GM12878 (cell line): ENCODE data around the gene TULP1. TPM values are rescaled to one million over a fixed set of nuclear protein-coding genes. Genes with fewer than 3 reads are reported as not detected.

Experiments used
- BCL11A ChIP-seq: IDR thresholded peaks from 2 replicates; pipeline ENCODE4 v1.6.1; 2011; ENCODE audit warnings: low read depth, low read length
- BCLAF1 ChIP-seq: fragments of 450-650 bp; IDR thresholded peaks from 2 replicates; pipeline ENCODE4 v1.6.1; 2017; ENCODE audit warnings: antibody characterized with exemption, mild to moderate bottlenecking, moderate library complexity
- CBX5 ChIP-seq: sonication (generic); IDR thresholded peaks from 2 replicates; pipeline ENCODE4 v1.6.1; 2016; ENCODE audit warnings: low read depth, moderate library complexity, mild to moderate bottlenecking, inconsistent platforms
- CREM ChIP-seq: IDR thresholded peaks from 2 replicates; pipeline ENCODE4 v1.6.1; 2014; ENCODE audit warnings: antibody characterized with exemption, low read depth
- EED ChIP-seq: sonication (generic); IDR thresholded peaks from 2 replicates; pipeline ENCODE4 v1.6.1; 2016; ENCODE audit warnings: antibody characterized with exemption, low read depth
- ESRRA ChIP-seq: IDR thresholded peaks from 2 replicates; pipeline ENCODE4 v1.6.1; 2012; ENCODE audit warnings: mild to moderate bottlenecking, low read length, improper control_type of control experiment
- NFYB ChIP-seq: IDR thresholded peaks from 2 replicates; pipeline ENCODE4 v1.6.1; 2011; ENCODE audit warnings: low read depth, mild to moderate bottlenecking, low read length, improper control_type of control experiment, moderate library complexity; ENCODE audit not compliant: insufficient read depth
- PAX5 ChIP-seq: IDR thresholded peaks from 2 replicates; pipeline ENCODE4 v1.6.1; 2011; ENCODE audit warnings: low read depth, low read length, borderline replicate concordance
- POU2F2 ChIP-seq: IDR thresholded peaks from 3 replicates; pipeline ENCODE4 v1.6.1; 2011; ENCODE audit warnings: low read depth, mild to moderate bottlenecking, low read length, borderline replicate concordance
- PRDM15 ChIP-seq: fragments of 450-650 bp; formaldehyde crosslinking; IDR thresholded peaks from 2 replicates; pipeline ENCODE4 v1.4.0; 2020; ENCODE audit warnings: mild to moderate bottlenecking, moderate library complexity
- RAD21 ChIP-seq: IDR thresholded peaks from 2 replicates; pipeline ENCODE4 v1.6.1; 2011; ENCODE audit warnings: mild to moderate bottlenecking, low read depth, low read length, moderate library complexity; ENCODE audit not compliant: insufficient read depth
- RAD51 ChIP-seq: fragments of 450-650 bp; IDR thresholded peaks from 2 replicates; pipeline ENCODE4 v1.6.1; 2016; ENCODE audit warnings: moderate library complexity, mild to moderate bottlenecking, inconsistent platforms
- SP1 ChIP-seq: IDR thresholded peaks from one replicate; pipeline ENCODE4 v1.6.1; 2011; ENCODE audit warnings: low read depth, low read length
- STAT1 ChIP-seq: fragments of 450-650 bp; conservative IDR thresholded peaks from 2 replicates; pipeline ENCODE4 v1.6.1; 2014; ENCODE audit warnings: antibody characterized with exemption, mild to moderate bottlenecking
- YY1 ChIP-seq: IDR thresholded peaks from 2 replicates; pipeline ENCODE4 v1.6.1; 2011; ENCODE audit warnings: low read depth, mild to moderate bottlenecking, low read length
- ZNF687 ChIP-seq: fragments of 450-650 bp; IDR thresholded peaks from 2 replicates; pipeline ENCODE4 v1.6.1; 2017; ENCODE audit warnings: mild to moderate bottlenecking, moderate library complexity
- polyA plus RNA-seq, 11 experiments: library from polyadenylated mRNA; depleted of rRNA in 4 of 11; unstranded in 6 of 11; stranded (reverse) in 5 of 11; fragments of >200 nt; fragmentation: Nextera tagmentation in 4 of 11; fragmentation: Illumina TruSeq in 1 of 11; extraction: Ambion mirVana in 4 of 11; extraction: Trizol in 1 of 11; gene quantifications; 1 replicate in 1 of 11; 2 replicates in 10 of 11; pipeline versions ENCODE4 v1.2.1 to v1.2.3, GENCODE V29; 2011 to 2016; ENCODE audit warnings: inconsistent platforms in 2 of 11, missing spikeins in 2 of 11, low read depth in 1 of 11
- total RNA-seq, 4 experiments: library from RNA; depleted of rRNA in 3 of 4; stranded (reverse); fragments of >200 nt in 3 of 4; fragmentation: Illumina TruSeq in 1 of 4; extraction: Trizol in 1 of 4; gene quantifications; 2 replicates each; pipeline versions ENCODE4 v1.2.1 to v1.2.3, GENCODE V29; 2013 to 2021

TULP1 gene
- total and polyA plus RNA-seq, 10 of the 15 experiments (the other 5 are each of a cell fraction or from before 2014, with no cell fraction given), result not detected

- TF ChIP-seq BCLAF1, result no peak
- no peak for TF ChIP-seq ZNF687
- TF ChIP-seq SP1, result no peak
- TF ChIP-seq ESRRA, result no peak
- no peak for TF ChIP-seq CREM
- no peak for TF ChIP-seq BCL11A
- TF ChIP-seq PAX5, result no peak
- TF ChIP-seq POU2F2, result no peak
- TF ChIP-seq STAT1, result no peak
- no peak for TF ChIP-seq CBX5
- no peak for TF ChIP-seq EED
- TF ChIP-seq YY1, result no peak
- TF ChIP-seq RAD21, result no peak
- TF ChIP-seq RAD51, result no peak
- TF ChIP-seq NFYB, result no peak
- no peak for TF ChIP-seq PRDM15 (CRISPR knock-in tag)
- TF ChIP-seq, all 136 proteins: peak for 0
Measured at GRCh38 chr6:35474942-35475570, 37.6 kb downstream of the TULP1 start (continued).
